ENCODE measurements around the gene MSANTD1. TPM values are rescaled to one million over a fixed set of nuclear protein-coding genes. Genes with fewer than 3 reads are reported as not detected.
A peak's percentile ranks its signal among the peaks of the same experiment; 100 is the strongest.

Gene MSANTD1
- total and polyA plus RNA-seq, 8 donors, result 0.31 to 5.8 (median 2.6) TPM; not detected in 2

DNA sequence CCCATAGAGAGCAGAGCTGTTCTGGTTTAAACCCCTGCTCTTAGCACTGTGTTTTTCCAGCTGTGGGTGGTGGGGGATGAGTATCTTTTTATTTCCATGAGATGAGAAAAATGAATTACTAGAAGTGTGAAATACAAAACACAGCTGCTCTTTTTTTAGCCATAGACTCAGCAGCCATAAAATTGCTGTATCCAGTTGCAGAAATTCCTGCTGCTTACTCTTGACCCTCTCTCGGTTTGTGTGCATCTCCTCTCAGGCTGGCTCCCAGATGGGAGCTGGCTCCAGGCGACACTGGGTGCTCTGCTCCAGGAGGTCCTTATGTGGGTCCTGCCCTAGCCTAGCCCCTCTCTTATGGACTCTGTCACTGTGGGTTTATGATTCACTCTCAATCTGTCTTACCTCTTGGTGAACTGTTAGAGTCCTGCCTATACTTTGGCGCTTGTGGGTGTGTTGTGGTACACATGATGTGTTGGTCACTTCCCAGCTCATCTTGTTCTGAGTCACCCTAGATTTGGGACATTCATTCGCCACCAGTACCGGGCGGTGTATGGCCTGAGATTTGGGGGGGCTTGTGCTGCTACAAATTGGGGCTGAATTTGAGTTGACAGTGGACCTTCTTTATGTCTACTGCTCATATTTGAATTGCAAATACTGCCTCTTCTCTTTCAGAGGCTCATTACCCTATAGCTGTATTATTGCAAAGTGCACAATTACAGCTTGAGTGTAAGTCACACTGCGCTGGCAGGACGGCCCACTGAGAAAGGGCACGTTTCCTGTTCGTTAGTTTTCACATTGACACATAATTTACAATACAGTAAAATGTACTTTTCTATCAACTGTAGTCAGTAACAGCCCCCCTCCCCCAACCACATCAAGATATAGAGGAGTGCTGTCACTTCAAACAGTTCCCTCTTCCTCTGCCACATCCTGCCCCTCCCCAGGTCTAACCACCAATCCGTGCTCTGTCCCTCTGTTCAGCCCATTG, 46.9 kb upstream of the MSANTD1 start:
- H3K27ac ChIP-seq, result peak overlapping the region in 4 of 5 donors; percentile 67 to 82 (median 76)
- DNase-seq, result peak; percentile 28 to 65
- peaks cover 6 to 33% (median 30%) of the 10 kb centered on the region in 4 donors for H3K4me1 ChIP-seq
- H3K9me3 ChIP-seq, result no peaks in the 10 kb centered on the region
- H3K4me3 ChIP-seq, result no peak overlapping the region
- intact Hi-C loops (cut with DNase I; ENCODE audit: low total_unique reads), result no loop called here
- WGBS, 5 donors, result 66 to 81% (median 71%) methylated on average over 11 of the region's 11 CpGs
- TF ChIP-seq POLR2A (IDR thresholded peaks at IDR 0.05), result no peak
- TF ChIP-seq, protein P1, sequence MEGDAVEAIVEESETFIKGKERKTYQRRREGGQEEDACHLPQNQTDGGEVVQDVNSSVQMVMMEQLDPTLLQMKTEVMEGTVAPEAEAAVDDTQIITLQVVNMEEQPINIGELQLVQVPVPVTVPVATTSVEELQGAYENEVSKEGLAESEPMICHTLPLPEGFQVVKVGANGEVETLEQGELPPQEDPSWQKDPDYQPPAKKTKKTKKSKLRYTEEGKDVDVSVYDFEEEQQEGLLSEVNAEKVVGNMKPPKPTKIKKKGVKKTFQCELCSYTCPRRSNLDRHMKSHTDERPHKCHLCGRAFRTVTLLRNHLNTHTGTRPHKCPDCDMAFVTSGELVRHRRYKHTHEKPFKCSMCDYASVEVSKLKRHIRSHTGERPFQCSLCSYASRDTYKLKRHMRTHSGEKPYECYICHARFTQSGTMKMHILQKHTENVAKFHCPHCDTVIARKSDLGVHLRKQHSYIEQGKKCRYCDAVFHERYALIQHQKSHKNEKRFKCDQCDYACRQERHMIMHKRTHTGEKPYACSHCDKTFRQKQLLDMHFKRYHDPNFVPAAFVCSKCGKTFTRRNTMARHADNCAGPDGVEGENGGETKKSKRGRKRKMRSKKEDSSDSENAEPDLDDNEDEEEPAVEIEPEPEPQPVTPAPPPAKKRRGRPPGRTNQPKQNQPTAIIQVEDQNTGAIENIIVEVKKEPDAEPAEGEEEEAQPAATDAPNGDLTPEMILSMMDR (IDR thresholded peaks at IDR 0.05), result no peak
- no peak for TF ChIP-seq EP300 (IDR thresholded peaks at IDR 0.05)
- no peak for TF ChIP-seq POLR2AphosphoS5 (IDR thresholded peaks at IDR 0.05)
- no peaks in the 10 kb centered on the region for H3K27me3 ChIP-seq
- peaks cover 14 to 65% (median 59%) of the 10 kb centered on the region in 4 donors for H3K36me3 ChIP-seq

DNA sequence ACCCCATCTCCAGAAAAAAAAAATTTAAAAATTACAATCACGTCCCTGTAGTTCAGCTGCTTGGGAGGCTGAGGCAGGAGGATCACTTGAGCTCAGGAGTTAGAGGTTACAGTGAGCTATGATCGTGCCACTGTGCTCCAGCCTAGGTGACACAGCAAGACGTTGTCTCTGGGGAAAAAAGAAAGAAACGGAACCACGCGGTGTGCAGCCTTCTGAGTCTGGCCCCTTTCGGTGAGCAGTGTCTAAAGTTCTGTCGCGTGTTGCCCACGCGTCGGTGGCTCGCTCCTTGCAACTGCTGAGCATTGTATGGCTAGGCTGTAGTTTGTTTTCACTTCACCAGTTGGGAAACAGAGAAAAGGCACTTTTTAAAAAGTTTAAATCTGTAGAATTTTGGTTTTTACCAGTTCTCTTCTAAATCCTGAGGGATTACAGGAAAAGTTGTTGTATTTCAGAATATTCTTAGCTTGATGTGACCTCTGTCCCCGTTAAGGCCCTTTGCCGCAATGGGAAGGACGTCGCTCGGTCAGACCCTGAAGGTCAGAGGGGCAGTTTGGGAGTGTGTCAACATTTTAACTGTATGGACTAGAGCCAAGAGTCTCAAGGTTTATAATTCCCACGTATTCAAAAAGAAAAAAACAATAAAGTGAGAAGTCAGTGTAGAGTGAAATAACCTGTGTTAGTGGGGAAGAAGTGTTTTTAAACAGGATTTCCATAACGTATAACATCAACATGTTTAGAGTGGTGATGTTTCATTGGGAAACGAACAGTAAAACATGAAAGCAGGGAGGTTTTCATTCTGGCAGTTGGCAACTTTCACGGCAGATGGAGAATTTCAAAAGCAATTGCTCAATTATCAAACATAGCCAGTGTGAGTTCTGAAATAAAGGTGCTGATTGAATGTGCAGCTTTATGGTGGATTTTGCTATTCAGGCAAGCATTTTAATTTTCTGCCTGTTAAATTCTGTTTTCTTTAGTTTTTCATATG, 45.8 kb upstream of the MSANTD1 start:
- intact Hi-C loops (cut with DNase I; ENCODE audit: low total_unique reads), result no loop called here
- TF ChIP-seq POLR2A (IDR thresholded peaks at IDR 0.05), result no peak
- no peak for TF ChIP-seq EP300 (IDR thresholded peaks at IDR 0.05)
- TF ChIP-seq POLR2AphosphoS5 (IDR thresholded peaks at IDR 0.05), result no peak
- TF ChIP-seq, protein P1 (IDR thresholded peaks at IDR 0.05), result no peak

DNA sequence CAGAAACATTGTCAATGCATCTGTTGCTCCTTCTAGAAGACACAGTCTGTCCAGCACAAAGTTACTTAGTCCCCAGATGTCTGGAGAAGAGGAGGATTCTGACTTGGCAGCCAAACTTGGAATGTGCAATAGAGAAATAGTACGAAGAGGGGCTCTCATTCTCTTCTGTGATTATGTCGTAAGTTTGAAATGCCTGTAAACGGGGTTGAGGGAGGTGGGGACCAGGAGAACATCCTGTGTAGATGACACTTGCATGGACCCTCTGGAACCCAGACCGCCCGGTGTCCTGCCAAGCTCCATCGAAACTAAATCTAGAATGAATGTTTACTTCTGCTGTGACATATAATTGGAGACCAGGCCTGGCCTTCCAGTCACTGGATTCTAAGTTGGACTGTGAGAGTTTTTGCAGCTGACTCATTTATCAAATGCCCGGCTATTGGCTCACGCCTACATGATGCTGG, 45.0 kb upstream of the MSANTD1 start:
- Histone ChIP-seq H3K4me3 (no peak overlapping the region), H3K4me1 (peaks cover 6 to 42% (median 34%) of the 10 kb centered on the region in 4 donors)
- 63 to 75% (median 70%) methylated on average over 8 of the region's 8 CpGs for WGBS, 5 donors

More for the DNA sequence above, 45.8 kb upstream of the MSANTD1 start:
- H3K4me3 ChIP-seq, result no peak overlapping the region
- peak overlapping the region in 4 of 5 donors; percentile 67 to 82 (median 76) for H3K27ac ChIP-seq
- no peaks in the 10 kb centered on the region for H3K27me3 ChIP-seq
- DNase-seq, result peak in 1 of 2 donors; percentile 38
- H3K9me3 ChIP-seq, result no peaks in the 10 kb centered on the region
- peaks cover 18 to 67% (median 60%) of the 10 kb centered on the region in 4 donors for H3K36me3 ChIP-seq
- H3K4me1 ChIP-seq, result peaks cover 6 to 41% (median 33%) of the 10 kb centered on the region in 4 donors
- 70 to 77% (median 74%) methylated on average over 22 of the region's 22 CpGs for WGBS, 5 donors

More for the DNA sequence above, 45.0 kb upstream of the MSANTD1 start:
- H3K9me3 ChIP-seq, result no peaks in the 10 kb centered on the region
- TF ChIP-seq EP300 (IDR thresholded peaks at IDR 0.05) (peak; percentile 13), POLR2A (IDR thresholded peaks at IDR 0.05) (no peak), POLR2AphosphoS5 (IDR thresholded peaks at IDR 0.05) (peak in 2 of 3 donors; percentile 23 to 68)
- TF ChIP-seq, protein P1 (IDR thresholded peaks at IDR 0.05), result no peak
- H3K27me3 ChIP-seq, result no peaks in the 10 kb centered on the region
- peaks cover 22 to 67% (median 62%) of the 10 kb centered on the region in 4 donors for H3K36me3 ChIP-seq
- DNase-seq, result peak; percentile 37 to 55
- H3K27ac ChIP-seq, result peak overlapping the region; percentile 36 to 82 (median 74)
- intact Hi-C loops (cut with DNase I; ENCODE audit: low total_unique reads), result no loop called here
